ENCODE measurements around the gene INSIG2. TPM values are rescaled to one million over a fixed set of nuclear protein-coding genes. Genes with fewer than 3 reads are reported as not detected.

The INSIG2 gene
- total and polyA plus RNA-seq, 9 of the 15 experiments (the other 6 are each of a cell fraction or from before 2014, with no cell fraction given), result 1.5 to 34.2 (median 6.4) TPM

DNA sequence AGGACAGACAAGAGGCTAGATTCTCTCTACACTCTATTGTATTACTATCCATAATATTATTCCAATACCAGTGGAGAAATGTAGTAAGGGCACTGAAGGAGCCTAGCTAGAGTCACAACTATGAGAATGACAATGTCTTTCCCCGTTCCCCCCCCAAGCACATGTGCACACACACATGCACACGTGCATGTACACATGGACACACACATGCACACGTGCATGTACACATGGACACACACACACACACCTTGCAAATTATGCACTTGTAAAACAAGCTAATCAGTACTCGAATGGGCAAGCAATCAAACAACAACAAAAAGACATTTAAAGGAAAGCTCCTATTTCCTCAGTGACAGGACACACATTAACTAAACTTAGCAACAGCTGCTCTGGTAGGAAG is 65.2 kb downstream of the INSIG2 start (continued):
- TF ChIP-seq, protein P1, sequence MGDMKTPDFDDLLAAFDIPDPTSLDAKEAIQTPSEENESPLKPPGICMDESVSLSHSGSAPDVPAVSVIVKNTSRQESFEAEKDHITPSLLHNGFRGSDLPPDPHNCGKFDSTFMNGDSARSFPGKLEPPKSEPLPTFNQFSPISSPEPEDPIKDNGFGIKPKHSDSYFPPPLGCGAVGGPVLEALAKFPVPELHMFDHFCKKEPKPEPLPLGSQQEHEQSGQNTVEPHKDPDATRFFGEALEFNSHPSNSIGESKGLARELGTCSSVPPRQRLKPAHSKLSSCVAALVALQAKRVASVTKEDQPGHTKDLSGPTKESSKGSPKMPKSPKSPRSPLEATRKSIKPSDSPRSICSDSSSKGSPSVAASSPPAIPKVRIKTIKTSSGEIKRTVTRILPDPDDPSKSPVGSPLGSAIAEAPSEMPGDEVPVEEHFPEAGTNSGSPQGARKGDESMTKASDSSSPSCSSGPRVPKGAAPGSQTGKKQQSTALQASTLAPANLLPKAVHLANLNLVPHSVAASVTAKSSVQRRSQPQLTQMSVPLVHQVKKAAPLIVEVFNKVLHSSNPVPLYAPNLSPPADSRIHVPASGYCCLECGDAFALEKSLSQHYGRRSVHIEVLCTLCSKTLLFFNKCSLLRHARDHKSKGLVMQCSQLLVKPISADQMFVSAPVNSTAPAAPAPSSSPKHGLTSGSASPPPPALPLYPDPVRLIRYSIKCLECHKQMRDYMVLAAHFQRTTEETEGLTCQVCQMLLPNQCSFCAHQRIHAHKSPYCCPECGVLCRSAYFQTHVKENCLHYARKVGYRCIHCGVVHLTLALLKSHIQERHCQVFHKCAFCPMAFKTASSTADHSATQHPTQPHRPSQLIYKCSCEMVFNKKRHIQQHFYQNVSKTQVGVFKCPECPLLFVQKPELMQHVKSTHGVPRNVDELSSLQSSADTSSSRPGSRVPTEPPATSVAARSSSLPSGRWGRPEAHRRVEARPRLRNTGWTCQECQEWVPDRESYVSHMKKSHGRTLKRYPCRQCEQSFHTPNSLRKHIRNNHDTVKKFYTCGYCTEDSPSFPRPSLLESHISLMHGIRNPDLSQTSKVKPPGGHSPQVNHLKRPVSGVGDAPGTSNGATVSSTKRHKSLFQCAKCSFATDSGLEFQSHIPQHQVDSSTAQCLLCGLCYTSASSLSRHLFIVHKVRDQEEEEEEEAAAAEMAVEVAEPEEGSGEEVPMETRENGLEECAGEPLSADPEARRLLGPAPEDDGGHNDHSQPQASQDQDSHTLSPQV (IDR thresholded peaks at IDR 0.05), result no peak
- no peak for TF ChIP-seq RBM22 (IDR thresholded peaks at IDR 0.05; ENCODE audit: low read depth, low read length, poor library complexity, severe bottlenecking)
- no peak for TF ChIP-seq GTF2F1 (IDR thresholded peaks at IDR 0.05; ENCODE audit: low read depth, low read length)
- no peak for TF ChIP-seq C11orf30 (IDR thresholded peaks at IDR 0.05; ENCODE audit: low read depth)
- TF ChIP-seq, protein P2, sequence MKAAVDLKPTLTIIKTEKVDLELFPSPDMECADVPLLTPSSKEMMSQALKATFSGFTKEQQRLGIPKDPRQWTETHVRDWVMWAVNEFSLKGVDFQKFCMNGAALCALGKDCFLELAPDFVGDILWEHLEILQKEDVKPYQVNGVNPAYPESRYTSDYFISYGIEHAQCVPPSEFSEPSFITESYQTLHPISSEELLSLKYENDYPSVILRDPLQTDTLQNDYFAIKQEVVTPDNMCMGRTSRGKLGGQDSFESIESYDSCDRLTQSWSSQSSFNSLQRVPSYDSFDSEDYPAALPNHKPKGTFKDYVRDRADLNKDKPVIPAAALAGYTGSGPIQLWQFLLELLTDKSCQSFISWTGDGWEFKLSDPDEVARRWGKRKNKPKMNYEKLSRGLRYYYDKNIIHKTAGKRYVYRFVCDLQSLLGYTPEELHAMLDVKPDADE (conservative IDR thresholded peaks at IDR 0.05; ENCODE audit: control insufficient read depth, low read depth, low read length), result no peak
- TF ChIP-seq, protein P3, sequence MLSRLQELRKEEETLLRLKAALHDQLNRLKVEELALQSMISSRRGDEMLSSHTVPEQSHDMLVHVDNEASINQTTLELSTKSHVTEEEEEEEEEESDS (CRISPR knock-in tag; IDR thresholded peaks at IDR 0.05), result no peak
